CD14-positive monocyte (primary cell): ENCODE measurements around the gene POP4. TPM values are rescaled to one million over a fixed set of nuclear protein-coding genes. Genes with fewer than 3 reads are reported as not detected.

Experiments
- DNase-seq, 3 donors: peaks; one replicate each; pipeline ENCODE4 v3.0.0-alpha.2; 2011 to 2022
- H2AFZ ChIP-seq: 2 replicates; pipeline ENCODE4 v1.6.0; 2012; ENCODE audit warnings: mild to moderate bottlenecking, low read depth, low read length, inconsistent platforms; ENCODE audit not compliant: insufficient read depth, poor library complexity, severe bottlenecking
- H3K27ac ChIP-seq, 2 donors: 1 replicate in 1 of 2; 2 replicates in 1 of 2; pipeline ENCODE4 v1.5.1; 2012 to 2013; ENCODE audit warnings: low read length in 2 of 2, control low read depth in 1 of 2, inconsistent platforms in 1 of 2, low read depth in 1 of 2, mild to moderate bottlenecking in 1 of 2
- H3K27me3 ChIP-seq, 2 donors: one replicate each; pipeline versions ENCODE4 v1.6.0 to v1.6.1; 2011 to 2013; ENCODE audit warnings: low read length in 2 of 2; ENCODE audit not compliant: control insufficient read depth in 2 of 2, insufficient read depth in 2 of 2
- H3K36me3 ChIP-seq, 2 donors: replicated peaks in 1 of 2; 1 replicate in 1 of 2; 2 replicates in 1 of 2; pipeline versions ENCODE4 v1.5.1 to v1.6.1; 2012 to 2013; ENCODE audit warnings: low read length in 2 of 2, control low read depth in 1 of 2, inconsistent platforms in 1 of 2, mild to moderate bottlenecking in 1 of 2; ENCODE audit not compliant: insufficient read depth in 2 of 2, control insufficient read depth in 1 of 2
- H3K4me1 ChIP-seq, 2 donors: 1 replicate in 1 of 2; 2 replicates in 1 of 2; pipeline versions ENCODE4 v1.5.1 to v1.6.1; 2012 to 2013; ENCODE audit warnings: low read length in 2 of 2, control low read depth in 1 of 2, inconsistent platforms in 1 of 2, mild to moderate bottlenecking in 1 of 2, moderate library complexity in 1 of 2; ENCODE audit not compliant: insufficient read depth in 2 of 2, control insufficient read depth in 1 of 2
- H3K4me2 ChIP-seq: replicated peaks from 2 replicates; pipeline ENCODE3; 2012; ENCODE audit warnings: low read length, moderate library complexity, mild to moderate bottlenecking; ENCODE audit not compliant: poor library complexity, severe bottlenecking; ENCODE audit errors: extremely low read depth
- H3K4me3 ChIP-seq, 3 experiments: fragments of 200-600 bp in 1 of 3; sonication (generic) in 1 of 3; replicated peaks in 1 of 3; 1 replicate in 2 of 3; 2 replicates in 1 of 3; pipeline ENCODE4 v1.5.1; 2011 to 2013; ENCODE audit warnings: low read length in 3 of 3, mild to moderate bottlenecking in 3 of 3, control low read depth in 2 of 3, low read depth in 2 of 3, inconsistent platforms in 1 of 3, moderate library complexity in 1 of 3
- H3K79me2 ChIP-seq: 2 replicates; pipeline ENCODE4 v1.6.0; 2012; ENCODE audit warnings: mild to moderate bottlenecking, control low read depth, inconsistent platforms, low read length, moderate library complexity; ENCODE audit not compliant: insufficient read depth
- H3K9ac ChIP-seq: 2 replicates; pipeline ENCODE4 v1.6.0; 2017; ENCODE audit warnings: low read length, mild to moderate bottlenecking; ENCODE audit not compliant: insufficient read depth, poor library complexity, severe bottlenecking
- H3K9me3 ChIP-seq, 2 donors: replicated peaks in 1 of 2; 1 replicate in 1 of 2; 2 replicates in 1 of 2; pipeline versions ENCODE4 v1.5.1 to v1.6.1; 2012 to 2013; ENCODE audit warnings: low read length in 2 of 2, control low read depth in 1 of 2; ENCODE audit not compliant: control insufficient read depth in 1 of 2, insufficient read depth in 1 of 2
- H4K20me1 ChIP-seq: 2 replicates; pipeline ENCODE4 v1.6.0; 2012; ENCODE audit warnings: mild to moderate bottlenecking, low read length, control low read depth, moderate library complexity; ENCODE audit not compliant: insufficient read depth
- H3K27ac Mint-ChIP-seq, 7 donors: one replicate each; pipeline ENCODE4 v1.8.0; 2020; ENCODE audit warnings: mild to moderate bottlenecking in 7 of 7, mixed read lengths in 7 of 7, moderate library complexity in 6 of 7, inconsistent platforms in 2 of 7
- H3K27me3 Mint-ChIP-seq, 3 donors: one replicate each; pipeline ENCODE4 v1.8.0; 2021 to 2022; ENCODE audit warnings: low read depth in 3 of 3, mild to moderate bottlenecking in 3 of 3, mixed read lengths in 3 of 3, moderate library complexity in 3 of 3, inconsistent platforms in 1 of 3
- H3K36me3 Mint-ChIP-seq, 2 donors: one replicate each; pipeline ENCODE4 v1.8.0; 2020; ENCODE audit warnings: mixed read lengths in 2 of 2, inconsistent platforms in 1 of 2, mild to moderate bottlenecking in 1 of 2
- H3K4me1 Mint-ChIP-seq: one replicate; pipeline ENCODE4 v1.8.0; 2020; ENCODE audit warnings: mild to moderate bottlenecking, mixed read lengths
- H3K4me3 Mint-ChIP-seq, 2 donors: one replicate each; pipeline ENCODE4 v1.8.0; 2020; ENCODE audit warnings: mild to moderate bottlenecking in 2 of 2, mixed read lengths in 2 of 2, moderate library complexity in 1 of 2
- H3K9me3 Mint-ChIP-seq, 7 donors: one replicate each; pipeline ENCODE4 v1.8.0; 2020 to 2022; ENCODE audit warnings: mixed read lengths in 7 of 7, mild to moderate bottlenecking in 6 of 7, moderate library complexity in 6 of 7, inconsistent platforms in 2 of 7
- CTCF ChIP-seq: fragments of 200-600 bp; IDR thresholded peaks from one replicate; pipeline ENCODE4 v1.8.0; 2022; ENCODE audit warnings: antibody characterized with exemption, mild to moderate bottlenecking
- WGBS: methylation state at CpG from one replicate; pipeline ENCODE4 v1.1.5; 2013; ENCODE audit warnings: missing lambda C conversion rate; ENCODE audit not compliant: insufficient coverage; 5-methylcytosine and 5-hydroxymethylcytosine counted together
- intact Hi-C, 2 donors: fragments of 100-400 bp; cut with micrococcal nuclease; formaldehyde crosslinking; loops; one replicate each; pipeline versions ENCODE4 v1.15.0 to v1.15.1; 2023
- polyA plus RNA-seq, 3 donors: library from polyadenylated mRNA; depleted of rRNA in 1 of 3; unstranded in 2 of 3; stranded (reverse) in 1 of 3; fragments of 300-500 nt in 2 of 3; fragments of >200 nt in 1 of 3; fragmentation: Illumina TruSeq in 2 of 3; gene quantifications; 1 replicate in 2 of 3; 2 replicates in 1 of 3; pipeline ENCODE4 v1.2.3, GENCODE V29; 2012 to 2021

POP4 gene
- polyA plus RNA-seq, 3 donors, result 49.9 to 162 (median 161) TPM

- no peak for DNase-seq
- intact Hi-C loops, result no loop called here
- no peak overlapping the region for H3K27ac ChIP-seq
- H3K36me3 ChIP-seq, result no peaks in the 10 kb centered on the region
- Mint-ChIP-seq H3K4me1 (no peaks in the 10 kb centered on the region), H3K27ac (no peak overlapping the region), H3K4me3 (no peak overlapping the region), H3K27me3 (peaks cover 8 to 14% (median 14%) of the 10 kb centered on the region in 3 donors), H3K36me3 (no peaks in the 10 kb centered on the region), H3K9me3 (peaks cover 0 to 14% (median 4%) of the 10 kb centered on the region in 7 donors)
- no peaks in the 10 kb centered on the region for H4K20me1 ChIP-seq
- no peak overlapping the region for H3K4me3 ChIP-seq
- 81% methylated on average over 6 of the region's 6 CpGs for WGBS
- no peaks in the 10 kb centered on the region for H3K27me3 ChIP-seq
- H3K9ac ChIP-seq, result no peak overlapping the region
- no peaks in the 10 kb centered on the region for H3K4me1 ChIP-seq
- H3K9me3 ChIP-seq, result no peaks in the 10 kb centered on the region
- H3K79me2 ChIP-seq, result no peaks in the 10 kb centered on the region
- no peak for TF ChIP-seq CTCF
- H2AFZ ChIP-seq, result no peak overlapping the region
- H3K4me2 ChIP-seq, result no peak overlapping the region
Measured at GRCh38 chr19:29579308-29579910, 26.7 kb upstream of the POP4 start.

GRCh38 chr19:29581398-29581797 lies 24.7 kb upstream of the POP4 start:
- Histone ChIP-seq H4K20me1 (no peaks in the 10 kb centered on the region), H3K79me2 (no peaks in the 10 kb centered on the region), H2AFZ (no peak overlapping the region), H3K4me3 (no peak overlapping the region), H3K4me2 (no peak overlapping the region), H3K9ac (no peak overlapping the region), H3K27me3 (no peaks in the 10 kb centered on the region), H3K4me1 (no peaks in the 10 kb centered on the region), H3K36me3 (no peaks in the 10 kb centered on the region), H3K9me3 (no peaks in the 10 kb centered on the region), H3K27ac (no peak overlapping the region)
- Mint-ChIP-seq H3K4me1 (no peaks in the 10 kb centered on the region), H3K9me3 (peaks cover 0 to 14% (median 4%) of the 10 kb centered on the region in 7 donors), H3K4me3 (no peak overlapping the region), H3K27ac (no peak overlapping the region), H3K36me3 (no peaks in the 10 kb centered on the region), H3K27me3 (peaks cover 0 to 11% (median 10%) of the 10 kb centered on the region in 3 donors)
- intact Hi-C loops, result no loop called here
- TF ChIP-seq CTCF, result no peak
- WGBS, result no CpG with 5 or more reads among the region's 1 CpG
- DNase-seq, result no peak
